Inflammatory macrophage treated with lipopolysaccharide for 4 hours (primary cell): ENCODE results near the gene HES2.
A peak's percentile ranks its signal among the peaks of the same experiment; 100 is the strongest.
"Not testable (repeated sequence)": the region's sequence is repeated elsewhere in the genome, so short reads cannot be mapped to it uniquely, and the experiment has no call there.

Source experiments
- DNase-seq: peaks from one replicate; pipeline ENCODE4 v3.0.0-alpha.2; 2020

The HES2 gene

GRCh38 chr1:6416295-6416656, 3.4 kb downstream of the HES2 start:
- no peak for DNase-seq

DNA sequence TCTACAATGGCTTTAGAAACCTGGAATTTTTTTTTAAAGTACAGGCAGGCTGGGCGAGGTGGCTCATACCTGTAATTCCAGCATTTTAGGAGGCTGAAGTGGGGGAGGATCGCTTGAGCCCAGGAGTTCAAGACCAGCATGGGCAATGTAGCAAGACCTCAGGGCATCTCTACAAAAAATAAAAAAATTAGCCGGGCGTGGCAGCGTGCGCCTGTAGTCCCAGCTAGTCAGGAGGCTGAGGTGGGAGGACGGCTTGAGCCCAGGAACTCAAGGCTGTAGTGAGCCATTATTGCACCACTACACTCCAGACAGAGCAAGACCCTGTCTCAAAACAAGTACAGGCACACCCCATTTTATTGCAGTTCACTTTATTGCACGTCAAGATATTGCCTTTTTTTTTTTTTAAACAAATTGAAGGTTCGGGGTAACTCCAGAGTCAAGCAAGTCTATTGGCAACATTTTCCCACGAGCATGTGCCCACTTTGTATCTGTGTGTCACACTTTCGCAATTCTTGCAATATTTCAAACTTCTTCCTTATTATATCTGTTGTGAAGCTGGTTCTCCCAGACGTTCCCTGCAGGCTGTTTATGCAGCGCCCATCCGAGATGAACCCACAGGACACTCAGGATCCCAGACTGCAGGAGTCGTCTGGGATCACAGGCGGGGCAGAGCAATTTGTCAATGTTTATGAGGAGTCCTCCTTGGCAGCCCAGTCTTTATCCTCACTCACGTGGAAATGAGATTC, 4.7 kb downstream of the HES2 start:
- DNase-seq = peak; percentile 88

- peak; percentile 43 for DNase-seq
Measured at GRCh38 chr1:6414443-6414844, 5.3 kb downstream of the HES2 start.

GRCh38 chr1:6412896-6413295, 6.8 kb downstream of the HES2 start:
- no peak for DNase-seq

DNA sequence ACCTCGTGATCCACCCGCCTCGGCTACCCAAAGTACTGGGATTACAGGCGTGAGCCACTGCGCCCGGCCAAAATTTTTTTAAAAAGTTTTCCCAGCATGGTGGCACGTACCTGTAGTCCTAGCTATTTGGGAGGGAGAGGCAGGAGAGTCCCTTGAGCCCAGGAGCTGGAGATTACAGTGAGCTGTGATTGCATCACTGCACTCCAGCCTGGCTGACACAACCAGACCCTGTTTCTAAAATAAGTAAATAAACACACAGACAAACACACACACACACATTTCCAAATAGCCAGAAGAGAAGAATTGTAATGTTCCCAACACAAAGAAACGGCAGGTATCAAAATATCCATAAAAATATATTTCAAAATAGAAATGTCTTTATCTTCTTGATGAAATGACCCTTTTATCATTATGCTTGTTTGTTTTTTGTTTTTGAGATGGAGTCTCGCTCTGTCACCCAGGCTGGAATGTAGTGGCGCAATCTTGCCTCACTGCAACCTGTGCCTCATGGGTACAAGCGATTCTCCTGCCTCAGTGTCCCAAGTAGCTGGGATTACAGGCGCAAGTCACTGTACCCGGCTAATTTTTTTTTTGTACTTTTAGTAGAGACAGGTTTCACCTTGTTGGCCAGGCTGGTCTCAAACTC, 9.3 kb downstream of the HES2 start:
- no peak for DNase-seq

- DNase-seq = no peak
Measured at GRCh38 chr1:6409733-6410132, 10.0 kb downstream of the HES2 start.

DNA sequence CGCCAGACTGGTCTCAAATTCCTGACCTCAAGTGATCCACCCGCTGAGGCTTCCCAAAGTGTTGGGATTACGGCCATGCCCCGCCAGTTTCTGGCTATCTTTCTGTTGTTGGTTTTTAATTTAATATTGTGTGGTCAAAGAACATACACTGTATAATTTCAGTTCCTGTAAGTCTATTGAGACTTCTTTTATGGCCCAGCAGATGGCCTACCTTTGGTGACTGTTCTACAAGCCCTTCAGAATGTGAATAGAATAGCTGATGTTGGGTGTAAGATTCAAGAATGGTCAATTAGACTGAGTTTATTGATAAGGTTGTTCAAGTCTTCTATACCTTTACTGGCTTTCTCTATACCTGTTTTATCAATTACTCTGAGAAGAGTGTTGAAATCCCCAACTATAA, 10.7 kb downstream of the HES2 start:
- no peak for DNase-seq

DNA sequence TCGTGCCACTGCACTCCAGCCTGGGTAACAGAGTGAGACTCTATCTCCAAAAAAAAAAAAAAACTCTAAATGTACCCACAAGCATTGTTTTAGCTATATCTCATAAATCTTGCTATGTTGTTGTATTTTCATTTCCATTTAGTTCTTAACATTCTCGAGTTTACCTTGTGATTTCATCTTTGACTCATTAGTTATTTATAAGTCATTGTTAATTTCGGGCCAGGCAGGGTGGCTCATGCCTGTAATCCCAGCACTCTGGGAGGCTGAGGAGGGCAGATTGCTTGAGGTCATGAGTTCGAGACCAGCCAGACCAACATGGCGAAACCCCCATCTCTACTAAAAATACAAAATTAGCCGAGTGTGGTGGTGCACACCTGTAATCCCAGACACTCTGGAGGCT, 11.7 kb downstream of the HES2 start:
- no peak for DNase-seq

DNA sequence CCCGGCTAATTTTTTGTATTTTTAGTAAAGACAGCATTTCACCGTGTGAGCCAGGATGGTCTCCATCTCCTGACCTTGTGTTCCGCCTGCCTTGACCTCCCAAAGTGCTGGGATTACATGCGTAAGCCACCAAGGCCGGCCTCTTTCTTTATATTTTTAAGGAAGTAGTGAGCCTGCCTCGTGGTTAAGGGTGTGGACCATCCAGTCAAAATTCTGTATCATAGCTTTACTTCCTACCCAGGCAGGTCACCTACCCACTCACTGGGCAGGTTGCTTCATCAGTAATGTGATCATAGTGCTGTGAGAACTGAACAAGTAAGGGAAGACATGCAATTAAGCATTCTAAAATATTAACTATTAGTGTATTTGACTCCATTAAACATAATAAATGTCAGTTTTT, 18.0 kb downstream of the HES2 start:
- DNase-seq = peak; percentile 95

- no peak for DNase-seq
Measured at GRCh38 chr1:6399294-6399693, 20.4 kb downstream of the HES2 start.

GRCh38 chr1:6397844-6398441, 21.8 kb downstream of the HES2 start:
- peak; percentile 46 for DNase-seq

GRCh38 chr1:6396998-6397397, 22.7 kb downstream of the HES2 start:
- DNase-seq = no peak

DNA sequence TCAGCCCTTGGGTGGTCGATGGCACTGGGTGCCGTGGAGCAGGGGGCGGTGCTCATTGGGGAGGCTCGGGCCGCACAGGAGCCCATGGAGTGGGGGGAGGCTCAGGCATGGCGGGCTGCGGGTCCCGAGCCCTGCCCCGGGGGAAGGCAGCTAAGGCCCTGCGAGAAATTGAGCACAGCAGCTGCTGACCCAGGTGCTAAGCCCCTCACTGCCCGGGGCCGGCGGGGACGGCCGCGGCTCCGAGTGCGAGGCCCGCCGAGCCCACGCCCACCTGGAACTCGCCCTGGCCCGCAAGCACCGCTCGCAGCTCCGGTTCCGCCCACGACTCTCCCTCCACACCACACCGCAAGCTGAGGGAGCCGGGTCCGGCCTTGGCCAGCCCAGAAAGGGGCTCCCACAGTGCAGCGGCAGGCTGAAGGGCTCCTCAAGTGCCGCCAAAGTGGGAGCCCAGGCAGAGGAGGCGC, 23.9 kb downstream of the HES2 start:
- DNase-seq = not testable (repeated sequence)

DNA sequence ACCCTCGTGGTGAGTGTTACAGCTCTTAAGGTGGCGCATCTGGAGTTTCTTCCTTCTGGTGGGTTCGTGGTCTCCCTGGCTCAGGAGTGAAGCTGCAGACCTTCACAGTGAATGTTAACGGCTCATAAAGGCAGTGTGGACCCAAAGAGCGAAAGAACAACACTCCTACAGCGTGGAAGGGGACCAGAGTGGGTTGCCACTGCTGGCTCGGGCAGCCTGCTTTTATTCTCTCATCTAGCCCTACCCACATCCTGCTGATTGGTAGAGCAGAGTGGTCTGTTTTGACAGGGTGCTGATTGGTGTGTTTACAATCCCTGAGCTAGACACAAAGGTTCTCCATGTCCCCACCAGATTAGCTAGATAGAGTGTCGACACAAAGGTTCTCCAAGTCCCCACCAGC, 24.6 kb downstream of the HES2 start:
- not testable (repeated sequence) for DNase-seq

- peak; percentile 90 for DNase-seq
Measured at GRCh38 chr1:6393400-6394187, 26.1 kb downstream of the HES2 start, which contains the start of gene ACOT7. TSS of gene ACOT7 (minus strand) at chr1:6393767. CDS start at chr1:6393399, 368 bp downstream.

DNA sequence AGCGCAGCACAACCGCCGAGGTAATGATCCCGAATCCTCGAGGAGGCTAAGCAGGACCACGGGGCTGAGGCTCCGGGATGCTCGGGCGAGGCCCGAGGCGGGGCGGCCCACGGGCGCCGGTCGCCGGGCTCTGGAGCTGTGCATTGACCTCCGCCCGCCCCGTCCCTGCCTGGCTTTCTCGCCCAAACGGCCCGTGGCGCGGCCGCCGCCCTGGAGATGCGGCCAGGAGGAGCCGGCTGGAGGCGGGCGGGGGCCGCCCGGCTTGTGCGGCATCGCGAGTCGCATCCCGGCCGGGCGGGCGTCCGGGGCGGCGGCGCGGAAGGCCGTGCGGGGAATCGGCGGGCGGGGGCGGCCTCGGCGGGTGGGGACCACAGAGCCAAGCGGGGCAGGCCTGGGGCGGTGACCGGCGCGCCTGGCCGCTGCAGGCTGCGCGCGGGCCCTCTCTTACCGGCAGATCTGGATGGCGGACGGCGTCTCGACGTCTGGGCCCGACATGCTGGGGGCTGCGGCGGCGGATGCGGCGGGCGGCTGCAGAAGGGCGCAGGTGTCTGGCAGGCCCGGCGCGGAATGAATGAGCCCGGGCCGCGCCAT, 26.8 kb downstream of the HES2 start:
- peak; percentile 7 for DNase-seq

DNA sequence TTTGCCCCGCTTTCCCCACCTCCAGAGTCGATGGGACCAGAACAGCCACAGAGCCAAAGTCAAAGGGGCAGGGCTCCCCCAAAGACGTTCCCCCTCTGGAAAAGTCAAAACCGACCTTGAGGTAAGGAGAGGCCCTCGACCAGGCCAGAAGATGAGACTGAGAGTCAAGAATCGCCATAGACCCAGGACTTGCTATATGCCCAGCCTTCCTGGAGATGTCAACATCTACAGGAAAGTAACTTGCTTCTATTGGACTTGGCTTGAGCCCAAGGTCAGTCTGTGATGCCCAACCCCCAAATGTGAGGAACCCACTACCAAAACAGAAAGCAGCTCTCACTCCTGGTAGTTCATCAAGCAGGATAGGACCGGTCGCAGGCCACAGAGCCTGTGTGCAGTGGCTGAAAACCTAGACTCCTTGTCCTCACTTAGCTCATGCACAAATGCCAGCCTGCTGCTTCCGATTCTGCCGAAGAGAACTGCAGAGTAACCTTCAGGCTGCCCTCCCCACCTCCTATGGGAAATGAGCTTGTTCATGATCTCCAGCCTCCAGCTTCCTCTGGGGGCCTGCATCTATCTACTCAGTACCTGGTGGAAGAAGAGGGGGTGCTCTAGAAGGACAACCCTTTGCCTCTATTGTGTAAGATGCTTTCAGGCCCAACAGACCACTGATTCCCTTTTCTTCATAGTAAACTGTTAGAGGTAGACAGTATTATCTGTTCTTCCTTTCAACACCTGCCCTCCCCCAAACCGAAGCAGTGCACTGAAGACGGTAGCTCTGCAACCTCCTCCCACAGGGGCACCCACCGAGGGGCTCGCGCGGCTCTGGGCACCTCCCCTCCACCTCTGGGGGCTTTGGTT, 27.5 kb downstream of the HES2 start:
- DNase-seq = no peak

DNA sequence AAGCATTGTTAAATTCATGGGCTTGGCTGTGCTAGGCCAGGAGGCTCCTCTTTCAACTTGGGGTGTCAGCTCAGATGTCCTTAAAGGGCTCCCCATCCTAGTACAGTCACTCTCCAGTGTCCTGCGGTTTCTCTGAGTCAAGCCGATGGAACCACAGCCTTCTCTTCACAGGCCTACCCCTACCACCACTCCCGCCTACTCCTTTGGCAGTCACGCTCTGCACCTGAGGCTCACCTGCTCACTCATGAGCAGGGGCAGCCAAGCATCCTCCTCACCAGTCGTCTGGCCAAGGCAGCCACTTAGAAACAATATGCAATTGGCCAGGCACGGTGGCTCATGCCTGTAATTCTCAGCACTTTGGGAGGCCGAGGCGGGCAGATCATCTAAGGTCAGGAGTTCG, 29.7 kb downstream of the HES2 start:
- DNase-seq = no peak

- DNase-seq = no peak
Measured at GRCh38 chr1:6386371-6386949, 33.3 kb downstream of the HES2 start.

GRCh38 chr1:6385488-6386191, 34.1 kb downstream of the HES2 start:
- DNase-seq = peak; percentile 53

GRCh38 chr1:6384962-6385361, 34.8 kb downstream of the HES2 start:
- DNase-seq = no peak
